Lower leg skin (tissue), 3 donors: Measurements from ENCODE around the gene TALDO1.

Experiments
- POLR2A ChIP-seq, 2 donors: fragments of 450-650 bp; IDR thresholded peaks; one replicate each; pipeline ENCODE4 v1.6.1; 2016 to 2017; ENCODE audit warnings: antibody characterized with exemption in 2 of 2, mild to moderate bottlenecking in 1 of 2, moderate library complexity in 1 of 2
- TF ChIP-seq, protein P1 (sequence below), 3 donors: fragments of 450-650 bp; IDR thresholded peaks; one replicate each; pipeline ENCODE4 v1.5.1; 2016; ENCODE audit warnings: antibody characterized with exemption in 3 of 3, mild to moderate bottlenecking in 3 of 3, moderate library complexity in 2 of 3

DNA sequence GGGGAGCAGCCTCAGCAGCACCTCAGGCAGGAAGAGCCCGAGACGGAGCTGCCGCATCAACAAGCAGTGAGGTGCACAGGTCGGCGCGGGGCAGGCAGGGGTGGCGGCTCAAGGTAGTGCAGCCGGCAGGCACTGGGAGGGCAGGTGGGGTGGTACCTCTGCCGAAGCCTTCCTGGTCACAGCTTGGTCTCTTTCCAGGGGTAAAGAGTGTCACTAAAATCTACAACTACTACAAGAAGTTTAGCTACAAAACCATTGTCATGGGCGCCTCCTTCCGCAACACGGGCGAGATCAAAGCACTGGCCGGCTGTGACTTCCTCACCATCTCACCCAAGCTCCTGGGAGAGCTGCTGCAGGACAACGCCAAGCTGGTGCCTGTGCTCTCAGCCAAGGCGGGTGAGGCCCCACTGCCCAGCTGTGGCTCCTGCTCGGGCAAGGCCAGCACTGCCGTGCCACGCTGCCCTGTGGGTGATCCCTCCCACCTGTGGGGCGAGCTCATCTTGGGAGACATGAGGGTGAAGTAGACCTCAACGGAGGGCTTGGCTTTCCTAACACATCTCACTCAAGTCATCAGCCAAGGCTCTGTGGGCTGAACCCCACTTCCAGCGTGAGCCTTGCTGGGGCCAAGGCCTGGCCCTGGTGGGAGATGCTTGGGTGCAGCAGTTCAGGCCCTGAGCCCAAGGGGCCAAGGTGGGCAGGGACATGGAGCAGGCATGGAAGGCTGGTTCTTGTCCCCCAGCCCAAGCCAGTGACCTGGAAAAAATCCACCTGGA is 16.5 kb downstream of the TALDO1 start:
- TF ChIP-seq, protein P1, sequence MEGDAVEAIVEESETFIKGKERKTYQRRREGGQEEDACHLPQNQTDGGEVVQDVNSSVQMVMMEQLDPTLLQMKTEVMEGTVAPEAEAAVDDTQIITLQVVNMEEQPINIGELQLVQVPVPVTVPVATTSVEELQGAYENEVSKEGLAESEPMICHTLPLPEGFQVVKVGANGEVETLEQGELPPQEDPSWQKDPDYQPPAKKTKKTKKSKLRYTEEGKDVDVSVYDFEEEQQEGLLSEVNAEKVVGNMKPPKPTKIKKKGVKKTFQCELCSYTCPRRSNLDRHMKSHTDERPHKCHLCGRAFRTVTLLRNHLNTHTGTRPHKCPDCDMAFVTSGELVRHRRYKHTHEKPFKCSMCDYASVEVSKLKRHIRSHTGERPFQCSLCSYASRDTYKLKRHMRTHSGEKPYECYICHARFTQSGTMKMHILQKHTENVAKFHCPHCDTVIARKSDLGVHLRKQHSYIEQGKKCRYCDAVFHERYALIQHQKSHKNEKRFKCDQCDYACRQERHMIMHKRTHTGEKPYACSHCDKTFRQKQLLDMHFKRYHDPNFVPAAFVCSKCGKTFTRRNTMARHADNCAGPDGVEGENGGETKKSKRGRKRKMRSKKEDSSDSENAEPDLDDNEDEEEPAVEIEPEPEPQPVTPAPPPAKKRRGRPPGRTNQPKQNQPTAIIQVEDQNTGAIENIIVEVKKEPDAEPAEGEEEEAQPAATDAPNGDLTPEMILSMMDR (IDR thresholded peaks at IDR 0.05): no peak
- TF ChIP-seq POLR2A (IDR thresholded peaks at IDR 0.05): no peak
